ENCODE results near the gene AGAP1.

- TF ChIP-seq POLR2A (IDR thresholded peaks at IDR 0.05) (no peak), CTCF (IDR thresholded peaks at IDR 0.05) (no peak), POLR2AphosphoS5 (IDR thresholded peaks at IDR 0.05) (no peak)
Observed at GRCh38 chr2:235848055-235848454, 354.2 kb downstream of the AGAP1 start.

All from sigmoid colon (tissue), 4 donors.